KOPT-K1 (cell line): Measurements from ENCODE around the gene DEFB127.
"Not testable (repeated sequence)": the region's sequence is repeated elsewhere in the genome, so short reads cannot be mapped to it uniquely, and the experiment has no call there.

Experiments
- H3K27ac ChIP-seq: fragments of 200-600 bp; sonication (generic); 2 replicates; pipeline ENCODE4 v1.5.1; 2016; ENCODE audit warnings: antibody characterized with exemption, mild to moderate bottlenecking, low read depth, low read length; ENCODE audit not compliant: poor library complexity, severe bottlenecking
- H3K36me3 ChIP-seq: fragments of 200-600 bp; sonication (generic); 2 replicates; pipeline ENCODE4 v1.5.1; 2017; ENCODE audit warnings: antibody characterized with exemption, mild to moderate bottlenecking, low read length, moderate library complexity; ENCODE audit not compliant: insufficient read depth
- H3K9me3 ChIP-seq: fragments of 200-600 bp; sonication (generic); 2 replicates; pipeline ENCODE4 v1.5.1; 2017; ENCODE audit warnings: antibody characterized with exemption, low read length, mild to moderate bottlenecking; ENCODE audit not compliant: insufficient read depth, poor library complexity, severe bottlenecking

Gene DEFB127

DNA sequence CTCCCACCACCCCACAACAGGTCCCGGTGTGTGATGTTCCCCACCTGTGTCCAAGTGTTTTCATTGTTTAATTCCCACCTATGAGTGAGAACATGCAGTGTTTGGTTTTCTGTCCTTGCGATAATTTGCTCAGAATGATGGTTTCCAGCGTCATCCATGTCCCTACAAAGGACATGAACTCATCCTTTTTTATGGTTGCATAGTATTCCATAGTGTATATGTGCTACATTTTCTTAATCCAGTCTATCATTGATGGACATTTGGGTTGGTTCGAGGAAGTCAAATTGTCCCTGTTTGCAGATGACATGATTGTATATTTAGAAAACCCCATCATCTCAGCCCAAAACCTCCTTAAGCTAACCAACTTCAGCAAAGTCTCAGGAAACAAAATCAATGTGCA lies 46.4 kb downstream of the DEFB127 start:
- not testable (repeated sequence) for H3K9me3 ChIP-seq, H3K27ac ChIP-seq, H3K36me3 ChIP-seq
